SK-N-SH treated with all-trans-retinoic acid at 6 μM for 48 hours (cell line): ENCODE data around the gene VSIG10L.

Source experiments
- ARNTL ChIP-seq: fragments of 450-650 bp; formaldehyde crosslinking; IDR thresholded peaks from 2 replicates; pipeline ENCODE4 v1.5.0; 2020; ENCODE audit warnings: low read depth, mild to moderate bottlenecking, moderate library complexity, borderline replicate concordance
- OSR1 ChIP-seq: fragments of 250-450 bp; sonication (Bioruptor Pico); IDR thresholded peaks from 2 replicates; pipeline ENCODE4 v1.8.0; 2022; ENCODE audit warnings: moderate library complexity, mild to moderate bottlenecking, inconsistent platforms
- PATZ1 ChIP-seq: fragments of 250-450 bp; sonication (Bioruptor Pico); IDR thresholded peaks from 2 replicates; pipeline ENCODE4 v1.8.0; 2020; ENCODE audit warnings: mild to moderate bottlenecking, moderate library complexity, borderline replicate concordance
- RARB ChIP-seq: fragments of 250-450 bp; sonication (Bioruptor Pico); IDR thresholded peaks from 2 replicates; pipeline ENCODE4 v1.8.0; 2021; ENCODE audit warnings: mild to moderate bottlenecking, moderate library complexity
- ZFP30 ChIP-seq: fragments of 450-650 bp; formaldehyde crosslinking; IDR thresholded peaks from 2 replicates; pipeline ENCODE4 v1.5.0; 2022; ENCODE audit warnings: mild to moderate bottlenecking, moderate library complexity
- ZNF565 ChIP-seq: fragments of 450-650 bp; formaldehyde crosslinking; conservative IDR thresholded peaks from 2 replicates; pipeline ENCODE4 v1.5.0; 2020; ENCODE audit warnings: low read depth, mild to moderate bottlenecking, moderate library complexity
- ZNF8 ChIP-seq: fragments of 450-650 bp; formaldehyde crosslinking; IDR thresholded peaks from 2 replicates; pipeline ENCODE4 v1.5.0; 2020; ENCODE audit warnings: mild to moderate bottlenecking, moderate library complexity
- TF ChIP-seq, protein P1 (sequence below): fragments of 250-450 bp; sonication (Bioruptor Pico); IDR thresholded peaks from 2 replicates; pipeline ENCODE4 v1.5.1; 2020; ENCODE audit warnings: low read depth, mild to moderate bottlenecking, moderate library complexity

DNA sequence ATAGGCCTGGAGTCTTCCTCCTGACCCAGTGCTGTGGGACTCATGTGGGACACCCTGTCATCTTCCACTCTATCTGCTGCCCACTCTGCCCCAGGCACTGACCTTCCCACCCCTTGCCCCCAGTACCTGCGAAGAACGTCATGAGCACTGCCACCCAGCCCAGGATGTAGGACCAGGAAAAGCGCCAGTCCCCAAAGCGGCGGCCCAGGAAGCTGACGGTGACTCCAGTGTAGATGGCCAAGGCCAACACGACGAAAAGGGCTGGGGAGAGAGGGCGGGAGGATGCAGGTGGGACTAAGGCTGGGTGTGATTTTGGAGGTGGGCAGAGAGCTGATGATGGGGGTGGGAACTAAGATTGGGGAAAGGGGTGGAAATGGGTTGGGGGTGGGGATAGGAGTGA lies 38.4 kb upstream of the VSIG10L start:
- TF ChIP-seq ZNF565 (CRISPR knock-in tag), result no peak
- TF ChIP-seq OSR1 (CRISPR knock-in tag), result no peak
- no peak for TF ChIP-seq ARNTL (CRISPR knock-in tag)
- TF ChIP-seq, protein P1, sequence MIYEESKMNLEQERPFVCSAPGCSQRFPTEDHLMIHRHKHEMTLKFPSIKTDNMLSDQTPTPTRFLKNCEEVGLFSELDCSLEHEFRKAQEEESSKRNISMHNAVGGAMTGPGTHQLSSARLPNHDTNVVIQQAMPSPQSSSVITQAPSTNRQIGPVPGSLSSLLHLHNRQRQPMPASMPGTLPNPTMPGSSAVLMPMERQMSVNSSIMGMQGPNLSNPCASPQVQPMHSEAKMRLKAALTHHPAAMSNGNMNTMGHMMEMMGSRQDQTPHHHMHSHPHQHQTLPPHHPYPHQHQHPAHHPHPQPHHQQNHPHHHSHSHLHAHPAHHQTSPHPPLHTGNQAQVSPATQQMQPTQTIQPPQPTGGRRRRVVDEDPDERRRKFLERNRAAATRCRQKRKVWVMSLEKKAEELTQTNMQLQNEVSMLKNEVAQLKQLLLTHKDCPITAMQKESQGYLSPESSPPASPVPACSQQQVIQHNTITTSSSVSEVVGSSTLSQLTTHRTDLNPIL (CRISPR knock-in tag), result no peak
- no peak for TF ChIP-seq ZFP30 (CRISPR knock-in tag)
- TF ChIP-seq ZNF8 (CRISPR knock-in tag), result no peak
- no peak for TF ChIP-seq PATZ1
- no peak for TF ChIP-seq RARB (CRISPR knock-in tag)
